Duodenal mucosa (tissue), 2 donors: ENCODE data around the gene LCN15.
"Not testable (repeated sequence)": the region's sequence is repeated elsewhere in the genome, so short reads cannot be mapped to it uniquely, and the experiment has no call there.

Experiments
- H3K27ac ChIP-seq: one replicate; pipeline ENCODE4 v1.7.0; 2013; ENCODE audit warnings: low read depth, low read length
- H3K27me3 ChIP-seq, 2 donors: one replicate each; pipeline ENCODE4 v1.7.0; 2013; ENCODE audit warnings: low read length in 2 of 2, control low read depth in 1 of 2; ENCODE audit not compliant: insufficient read depth in 2 of 2, control insufficient read depth in 1 of 2
- H3K36me3 ChIP-seq, 2 donors: one replicate each; pipeline ENCODE4 v1.7.0; 2013; ENCODE audit warnings: low read length in 2 of 2, control low read depth in 1 of 2; ENCODE audit not compliant: insufficient read depth in 2 of 2, control insufficient read depth in 1 of 2
- H3K4me1 ChIP-seq, 2 donors: one replicate each; pipeline ENCODE4 v1.7.0; 2013; ENCODE audit warnings: low read length in 2 of 2, control low read depth in 1 of 2; ENCODE audit not compliant: insufficient read depth in 2 of 2, control insufficient read depth in 1 of 2
- H3K4me3 ChIP-seq, 2 donors: one replicate each; pipeline ENCODE4 v1.7.0; 2013; ENCODE audit warnings: low read length in 2 of 2, low read depth in 1 of 2
- H3K9ac ChIP-seq, 2 donors: one replicate each; pipeline ENCODE4 v1.7.0; 2013; ENCODE audit warnings: low read length in 2 of 2, low read depth in 1 of 2
- H3K9me3 ChIP-seq, 2 donors: one replicate each; pipeline ENCODE4 v1.7.0; 2013; ENCODE audit warnings: low read length in 2 of 2, control low read depth in 1 of 2; ENCODE audit not compliant: control insufficient read depth in 1 of 2

Gene LCN15

GRCh38 chr9:136786983-136787382, 22.7 kb upstream of the LCN15 start:
- not testable (repeated sequence) for H3K9ac ChIP-seq, H3K27me3 ChIP-seq, H3K36me3 ChIP-seq, H3K9me3 ChIP-seq, H3K27ac ChIP-seq, H3K4me3 ChIP-seq
- peaks cover 13 to 49% of the 10 kb centered on the region in 2 donors for H3K4me1 ChIP-seq

- no peaks in the 10 kb centered on the region for H3K9me3 ChIP-seq
- H3K9ac ChIP-seq: no peak overlapping the region
- no peak overlapping the region for H3K27ac ChIP-seq
- peaks cover 11 to 43% of the 10 kb centered on the region in 2 donors for H3K4me1 ChIP-seq
- H3K27me3 ChIP-seq: no peaks in the 10 kb centered on the region
- no peak overlapping the region for H3K4me3 ChIP-seq
- H3K36me3 ChIP-seq: no peaks in the 10 kb centered on the region
These were observed 22.1 kb upstream of the LCN15 start for GRCh38 chr9:136786451-136786850.

- not testable (repeated sequence) for H3K27me3 ChIP-seq, H3K27ac ChIP-seq, H3K4me3 ChIP-seq, H3K9ac ChIP-seq, H3K36me3 ChIP-seq, H3K9me3 ChIP-seq
- peaks cover 11 to 41% of the 10 kb centered on the region in 2 donors for H3K4me1 ChIP-seq
These were observed 21.4 kb upstream of the LCN15 start for GRCh38 chr9:136785565-136786355.

GRCh38 chr9:136784997-136785361, 20.7 kb upstream of the LCN15 start:
- Histone ChIP-seq H3K9me3 (no peaks in the 10 kb centered on the region), H3K36me3 (no peaks in the 10 kb centered on the region), H3K9ac (no peak overlapping the region), H3K27me3 (no peaks in the 10 kb centered on the region), H3K4me1 (peaks cover 5 to 35% of the 10 kb centered on the region in 2 donors), H3K27ac (no peak overlapping the region), H3K4me3 (no peak overlapping the region)

GRCh38 chr9:136784249-136784996, 20.1 kb upstream of the LCN15 start:
- peaks cover 5 to 29% of the 10 kb centered on the region in 2 donors for H3K4me1 ChIP-seq
- H3K36me3 ChIP-seq: no peaks in the 10 kb centered on the region
- H3K9me3 ChIP-seq: no peaks in the 10 kb centered on the region
- H3K27me3 ChIP-seq: no peaks in the 10 kb centered on the region
- H3K4me3 ChIP-seq: no peak overlapping the region
- no peak overlapping the region for H3K27ac ChIP-seq
- H3K9ac ChIP-seq: no peak overlapping the region

GRCh38 chr9:136782452-136782851, 18.1 kb upstream of the LCN15 start:
- Histone ChIP-seq H3K4me1 (peaks cover 10 to 21% of the 10 kb centered on the region in 2 donors), H3K9ac (no peak overlapping the region), H3K4me3 (no peak overlapping the region), H3K27ac (no peak overlapping the region), H3K36me3 (no peaks in the 10 kb centered on the region), H3K9me3 (no peaks in the 10 kb centered on the region), H3K27me3 (no peaks in the 10 kb centered on the region)

GRCh38 chr9:136779808-136780207, 15.5 kb upstream of the LCN15 start:
- Histone ChIP-seq H3K9me3 (no peaks in the 10 kb centered on the region), H3K27me3 (no peaks in the 10 kb centered on the region), H3K4me1 (peaks cover 12 to 14% of the 10 kb centered on the region in 2 donors), H3K36me3 (no peaks in the 10 kb centered on the region), H3K9ac (no peak overlapping the region), H3K4me3 (no peak overlapping the region), H3K27ac (no peak overlapping the region)

- H3K27me3 ChIP-seq: no peaks in the 10 kb centered on the region
- peak overlapping the region in 1 of 2 donors; percentile 7 for H3K4me3 ChIP-seq
- H3K36me3 ChIP-seq: no peaks in the 10 kb centered on the region
- H3K4me1 ChIP-seq: peaks cover 10 to 11% of the 10 kb centered on the region in 2 donors
- peak overlapping the region in 1 of 2 donors; percentile 45 for H3K9ac ChIP-seq
- H3K9me3 ChIP-seq: peaks cover 8 to 9% of the 10 kb centered on the region in 2 donors
- H3K27ac ChIP-seq: no peak overlapping the region
These were observed 13.0 kb upstream of the LCN15 start for GRCh38 chr9:136777359-136777758.

GRCh38 chr9:136776947-136777346, 12.6 kb upstream of the LCN15 start:
- Histone ChIP-seq H3K4me3 (peak overlapping the region in 1 of 2 donors; percentile 7), H3K36me3 (no peaks in the 10 kb centered on the region), H3K9me3 (peaks cover 8 to 9% of the 10 kb centered on the region in 2 donors), H3K9ac (peak overlapping the region in 1 of 2 donors; percentile 45), H3K27me3 (no peaks in the 10 kb centered on the region), H3K4me1 (peaks cover 10 to 11% of the 10 kb centered on the region in 2 donors), H3K27ac (no peak overlapping the region)

GRCh38 chr9:136775191-136775590, 10.9 kb upstream of the LCN15 start:
- H3K9ac ChIP-seq: no peak overlapping the region
- H3K27me3 ChIP-seq: no peaks in the 10 kb centered on the region
- peaks cover 10 to 11% of the 10 kb centered on the region in 2 donors for H3K4me1 ChIP-seq
- H3K9me3 ChIP-seq: peaks cover 8 to 9% of the 10 kb centered on the region in 2 donors
- H3K27ac ChIP-seq: no peak overlapping the region
- no peaks in the 10 kb centered on the region for H3K36me3 ChIP-seq
- H3K4me3 ChIP-seq: no peak overlapping the region
